MM.1S (cell line): ENCODE measurements around the gene DCUN1D3.

ENCODE experiments used
- DNase-seq: peaks from one replicate; pipeline ENCODE4 v3.0.0-alpha.2; 2015
- H2AFZ ChIP-seq: fragments of 300-600 bp; sonication (generic); 2 replicates; pipeline ENCODE4 v1.6.0; 2016; ENCODE audit warnings: antibody characterized with exemption, low read length
- H3F3A ChIP-seq: fragments of 300-600 bp; sonication (generic); 2 replicates; pipeline ENCODE4 v1.6.1; 2016; ENCODE audit warnings: mild to moderate bottlenecking, antibody characterized with exemption, low read length, moderate library complexity, mixed read lengths; ENCODE audit not compliant: insufficient read depth
- H3K27ac ChIP-seq: fragments of 300-600 bp; sonication (generic); 2 replicates; pipeline ENCODE4 v1.5.1; 2016; ENCODE audit warnings: mild to moderate bottlenecking, low read length
- H3K27me3 ChIP-seq: fragments of 300-600 bp; sonication (generic); replicated peaks from 2 replicates; pipeline ENCODE4 v1.6.0; 2016; ENCODE audit warnings: low read length; ENCODE audit not compliant: insufficient read depth
- H3K36me3 ChIP-seq: fragments of 300-600 bp; sonication (generic); replicated peaks from 2 replicates; pipeline ENCODE4 v1.6.1; 2016; ENCODE audit warnings: mild to moderate bottlenecking, low read length, mixed read lengths; ENCODE audit not compliant: insufficient read depth
- H3K4me1 ChIP-seq: fragments of 300-600 bp; sonication (generic); 2 replicates; pipeline ENCODE4 v1.6.1; 2016; ENCODE audit warnings: low read length, mixed read lengths
- H3K4me2 ChIP-seq: fragments of 300-600 bp; sonication (generic); 2 replicates; pipeline ENCODE4 v1.6.0; 2016; ENCODE audit warnings: low read depth, low read length
- H3K4me3 ChIP-seq: fragments of 300-600 bp; sonication (generic); 2 replicates; pipeline ENCODE4 v1.5.1; 2016; ENCODE audit warnings: low read length, mixed read lengths
- H3K79me2 ChIP-seq: fragments of 300-600 bp; sonication (generic); 2 replicates; pipeline ENCODE4 v1.6.1; 2016; ENCODE audit warnings: mixed run types, low read length, mixed read lengths
- H3K9ac ChIP-seq: fragments of 300-600 bp; sonication (generic); 2 replicates; pipeline ENCODE4 v1.6.1; 2016; ENCODE audit warnings: low read length, mixed read lengths
- H3K9me2 ChIP-seq: fragments of 300-600 bp; sonication (generic); replicated peaks from 2 replicates; pipeline ENCODE4 v1.6.1; 2016; ENCODE audit warnings: mild to moderate bottlenecking, low read length, mixed read lengths; ENCODE audit not compliant: insufficient read depth
- H3K9me3 ChIP-seq: fragments of 300-600 bp; sonication (generic); replicated peaks from 2 replicates; pipeline ENCODE4 v1.6.1; 2016; ENCODE audit warnings: mild to moderate bottlenecking, low read length, mixed read lengths; ENCODE audit not compliant: insufficient read depth
- H4K20me1 ChIP-seq: fragments of 300-600 bp; sonication (generic); 2 replicates; pipeline ENCODE4 v1.6.1; 2016; ENCODE audit warnings: mild to moderate bottlenecking, low read length, moderate library complexity, mixed read lengths; ENCODE audit not compliant: insufficient read depth
- CTCF ChIP-seq: fragments of 300-600 bp; sonication (generic); IDR thresholded peaks from 2 replicates; pipeline ENCODE4 v1.5.1; 2016; ENCODE audit warnings: antibody characterized with exemption, low read length, mixed read lengths
- EZH2 ChIP-seq: fragments of 300-600 bp; sonication (generic); optimal IDR thresholded peaks from 2 replicates; pipeline ENCODE3; 2017; ENCODE audit warnings: low read depth, mild to moderate bottlenecking, antibody characterized with exemption, low read length, mixed read lengths
- EZH2phosphoT487 ChIP-seq: fragments of 300-600 bp; sonication (generic); IDR thresholded peaks from 2 replicates; pipeline ENCODE4 v1.6.1; 2018; ENCODE audit warnings: antibody characterized with exemption, low read length

The DCUN1D3 gene

GRCh38 chr16:20822521-20823325, 77.4 kb downstream of the DCUN1D3 start:
- no peaks in the 10 kb centered on the region for H3K27me3 ChIP-seq
- H3K4me1 ChIP-seq, result peaks cover 4% of the 10 kb centered on the region; the same call in 1 of the 2 replicates
- no peak overlapping the region for H3K27ac ChIP-seq
- no peak overlapping the region for H3K4me3 ChIP-seq
- no peaks in the 10 kb centered on the region for H3K9me3 ChIP-seq
- H2AFZ ChIP-seq, result no peak overlapping the region
- TF ChIP-seq CTCF (no peak), EZH2 (no peak), EZH2phosphoT487 (no peak)
- H4K20me1 ChIP-seq, result no peaks in the 10 kb centered on the region
- H3K36me3 ChIP-seq, result no peaks in the 10 kb centered on the region
- no peaks in the 10 kb centered on the region for H3K79me2 ChIP-seq
- H3K9ac ChIP-seq, result no peak overlapping the region
- H3K9me2 ChIP-seq, result no peaks in the 10 kb centered on the region
- DNase-seq, result no peak
- no peak overlapping the region for H3K4me2 ChIP-seq
- no peaks in the 10 kb centered on the region for H3F3A ChIP-seq

DNA sequence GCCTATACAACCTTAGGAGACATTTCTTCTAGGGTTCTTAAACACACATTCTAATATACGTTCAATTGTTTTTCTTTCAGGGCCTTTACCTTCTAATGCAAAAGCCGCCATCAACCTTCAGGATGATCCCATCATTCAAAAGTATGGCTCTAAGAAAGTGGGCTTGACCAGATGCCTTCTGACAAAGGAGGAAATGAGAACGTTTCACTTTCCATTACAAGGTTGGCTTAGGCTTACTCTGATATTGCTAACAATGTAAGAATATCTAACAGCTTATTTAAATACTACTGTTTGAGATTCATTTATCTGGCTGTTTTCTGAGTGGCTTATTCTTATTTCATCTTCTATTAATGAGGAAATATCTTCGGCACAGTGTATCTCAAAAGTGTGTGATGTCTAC, 78.5 kb downstream of the DCUN1D3 start:
- H2AFZ ChIP-seq, result no peak overlapping the region
- no peak overlapping the region for H3K4me3 ChIP-seq
- H3K4me1 ChIP-seq, result peaks cover 4% of the 10 kb centered on the region; the same call in 1 of the 2 replicates
- DNase-seq, result peak; percentile 27
- no peak overlapping the region for H3K4me2 ChIP-seq
- TF ChIP-seq EZH2 (no peak), EZH2phosphoT487 (no peak), CTCF (no peak)
- no peaks in the 10 kb centered on the region for H3K9me2 ChIP-seq
- H3K27ac ChIP-seq, result no peak overlapping the region
- no peaks in the 10 kb centered on the region for H3K9me3 ChIP-seq
- no peaks in the 10 kb centered on the region for H3F3A ChIP-seq
- no peaks in the 10 kb centered on the region for H3K36me3 ChIP-seq
- H3K9ac ChIP-seq, result no peak overlapping the region
- no peaks in the 10 kb centered on the region for H3K79me2 ChIP-seq
- H3K27me3 ChIP-seq, result no peaks in the 10 kb centered on the region
- H4K20me1 ChIP-seq, result no peaks in the 10 kb centered on the region

DNA sequence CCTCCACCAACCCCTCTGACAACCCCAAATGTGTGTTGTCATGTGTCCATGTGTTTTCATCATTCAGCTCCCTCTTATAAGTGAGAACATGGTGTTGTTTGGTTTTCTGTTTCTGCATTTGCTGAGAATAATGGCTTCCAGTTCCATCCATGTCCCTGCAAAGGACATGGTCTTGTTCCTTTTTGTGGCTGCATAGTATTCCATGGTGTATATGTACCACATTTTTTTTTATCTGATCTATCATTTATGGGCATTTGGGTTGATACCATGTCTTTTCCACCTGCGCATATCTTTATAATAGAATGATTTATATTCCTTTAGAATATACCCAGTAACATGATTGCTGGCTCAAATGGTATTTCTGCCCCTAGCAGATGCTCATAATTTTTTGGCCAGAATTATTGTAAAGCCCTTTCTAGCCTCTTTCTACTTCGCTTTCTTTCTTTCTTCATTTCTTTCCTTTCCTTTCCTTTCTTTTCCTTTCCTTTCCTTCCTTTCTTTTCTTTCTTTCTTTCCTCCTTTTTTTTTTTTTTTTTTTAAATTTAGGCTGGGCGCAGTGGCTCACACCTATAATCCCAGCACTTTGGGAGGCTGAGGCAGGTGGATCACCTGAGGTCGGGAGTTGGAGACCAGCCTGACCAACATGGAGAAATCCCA, 81.1 kb downstream of the DCUN1D3 start:
- Histone ChIP-seq H3K4me3 (no peak overlapping the region), H3K79me2 (no peaks in the 10 kb centered on the region), H3F3A (no peaks in the 10 kb centered on the region), H3K4me2 (no peak overlapping the region), H3K9ac (no peak overlapping the region), H3K9me3 (no peaks in the 10 kb centered on the region), H3K27ac (no peak overlapping the region), H3K27me3 (no peaks in the 10 kb centered on the region), H3K4me1 (peaks cover 4% of the 10 kb centered on the region; the same call in 1 of the 2 replicates), H2AFZ (no peak overlapping the region), H4K20me1 (no peaks in the 10 kb centered on the region), H3K36me3 (no peaks in the 10 kb centered on the region), H3K9me2 (no peaks in the 10 kb centered on the region)
- DNase-seq, result no peak
- TF ChIP-seq CTCF (no peak), EZH2phosphoT487 (no peak), EZH2 (no peak)
